Esophagus squamous epithelium (tissue), 5 donors: ENCODE data around the gene SLC35E1. TPM values are rescaled to one million over a fixed set of nuclear protein-coding genes. Genes with fewer than 3 reads are reported as not detected.

ENCODE experiments used
- DNase-seq: peaks from one replicate; lab custom pipeline; 2025; lab: John Stamatoyannopoulos, UW
- H3K27ac ChIP-seq, 4 donors: fragments of 200-600 bp; sonication (generic); one replicate each; pipeline ENCODE4 v1.5.1; 2016 to 2019; ENCODE audit warnings: mild to moderate bottlenecking in 1 of 4
- H3K27me3 ChIP-seq, 4 donors: fragments of 200-600 bp; sonication (generic); 1 replicate in 3 of 4; 2 replicates in 1 of 4; pipeline versions ENCODE4 v1.5.1 to v1.6.0; 2017 to 2021; ENCODE audit warnings: antibody characterized with exemption in 1 of 4
- H3K36me3 ChIP-seq, 3 donors: fragments of 200-600 bp; sonication (generic); one replicate each; pipeline ENCODE4 v1.5.1; 2016 to 2019
- H3K4me1 ChIP-seq, 3 donors: fragments of 200-600 bp; sonication (generic); one replicate each; pipeline ENCODE4 v1.5.1; 2017 to 2019
- H3K4me3 ChIP-seq, 4 donors: fragments of 200-600 bp; sonication (generic); 1 replicate in 3 of 4; 2 replicates in 1 of 4; pipeline ENCODE4 v1.5.1; 2016 to 2019; ENCODE audit warnings: mild to moderate bottlenecking in 2 of 4, moderate library complexity in 1 of 4
- H3K9me3 ChIP-seq, 3 donors: fragments of 200-600 bp; sonication (generic); one replicate each; pipeline ENCODE4 v1.5.1; 2016 to 2019
- CTCF ChIP-seq, 6 experiments: fragments of 450-650 bp in 4 of 6; fragments of 200-600 bp in 2 of 6; sonication (generic) in 2 of 6; IDR thresholded peaks; one replicate each; pipeline ENCODE4 v1.5.1; 2016 to 2019; ENCODE audit warnings: antibody characterized with exemption in 6 of 6, mild to moderate bottlenecking in 4 of 6, moderate library complexity in 4 of 6
- POLR2A ChIP-seq, 4 donors: fragments of 450-650 bp; IDR thresholded peaks; one replicate each; pipeline ENCODE4 v1.6.1; 2017; ENCODE audit warnings: antibody characterized with exemption in 4 of 4, mild to moderate bottlenecking in 4 of 4, moderate library complexity in 3 of 4
- WGBS, 2 donors: methylation state at CpG; one replicate each; pipeline ENCODE4 v1.1.5; 2018; 5-methylcytosine and 5-hydroxymethylcytosine counted together
- intact Hi-C: fragments of 100-400 bp; cut with DNase I; formaldehyde crosslinking; loops from one replicate; pipeline ENCODE4 v1.15.0; 2022
- total RNA-seq, 4 donors: library from RNA; depleted of rRNA; stranded (reverse); fragments of >200 nt; gene quantifications; one replicate each; pipeline ENCODE4 v1.1.0, GENCODE V29; 2016
- donor health status: DM: yes; HTN: yes; CAD: no.

Gene SLC35E1
- total RNA-seq, 4 donors from 2014 or later, result 22.6 to 29.4 (median 25.3) TPM

- Histone ChIP-seq H3K27me3 (no peaks in the 10 kb centered on the region), H3K36me3 (peaks cover 63 to 100% (median 85%) of the 10 kb centered on the region in 3 donors), H3K9me3 (no peaks in the 10 kb centered on the region), H3K4me1 (peaks cover 0 to 9% (median 0%) of the 10 kb centered on the region in 3 donors), H3K27ac (no peak overlapping the region), H3K4me3 (no peak overlapping the region)
- no peak for DNase-seq
- no peak for TF ChIP-seq POLR2A (IDR thresholded peaks at IDR 0.05)
- WGBS, 2 donors, result 93 to 100% methylated on average over 1 to 2 of the region's 29 CpGs
- intact Hi-C loops, result no loop called here
These were observed 46.3 kb downstream of the SLC35E1 start for GRCh38 chr19:16525751-16526481.

- 93 to 94% methylated on average over 6 to 17 of the region's 54 CpGs for WGBS, 2 donors
- peaks cover 63 to 100% (median 82%) of the 10 kb centered on the region in 3 donors for H3K36me3 ChIP-seq
- DNase-seq, result no peak
- H3K27ac ChIP-seq, result no peak overlapping the region
- no peaks in the 10 kb centered on the region for H3K27me3 ChIP-seq
- no peak for TF ChIP-seq CTCF (IDR thresholded peaks at IDR 0.05)
- no peak for TF ChIP-seq POLR2A (IDR thresholded peaks at IDR 0.05)
- intact Hi-C loops, result no loop called here
- no peaks in the 10 kb centered on the region for H3K9me3 ChIP-seq
- peaks cover 0 to 9% (median 0%) of the 10 kb centered on the region in 3 donors for H3K4me1 ChIP-seq
- no peak overlapping the region for H3K4me3 ChIP-seq
These were observed 47.1 kb downstream of the SLC35E1 start for GRCh38 chr19:16524991-16525734.

- H3K9me3 ChIP-seq, result no peaks in the 10 kb centered on the region
- intact Hi-C loops, result no loop called here
- no peak overlapping the region for H3K27ac ChIP-seq
- H3K4me3 ChIP-seq, result no peak overlapping the region
- H3K27me3 ChIP-seq, result no peaks in the 10 kb centered on the region
- 92 to 95% methylated on average over 8 to 17 of the region's 25 CpGs for WGBS, 2 donors
- H3K4me1 ChIP-seq, result peaks cover 0 to 9% (median 0%) of the 10 kb centered on the region in 3 donors
- TF ChIP-seq CTCF (IDR thresholded peaks at IDR 0.05) (no peak), POLR2A (IDR thresholded peaks at IDR 0.05) (no peak)
- peaks cover 66 to 100% (median 83%) of the 10 kb centered on the region in 3 donors for H3K36me3 ChIP-seq
- no peak for DNase-seq
These were observed 49.4 kb downstream of the SLC35E1 start for GRCh38 chr19:16522559-16523377.

GRCh38 chr19:16521715-16522289 lies 50.4 kb downstream of the SLC35E1 start:
- Histone ChIP-seq H3K27me3 (no peaks in the 10 kb centered on the region), H3K4me1 (peaks cover 0 to 2% (median 0%) of the 10 kb centered on the region in 3 donors), H3K27ac (no peak overlapping the region), H3K36me3 (peaks cover 67 to 100% (median 83%) of the 10 kb centered on the region in 3 donors), H3K9me3 (no peaks in the 10 kb centered on the region), H3K4me3 (no peak overlapping the region)
- no peak for DNase-seq
- intact Hi-C loops, result no loop called here
- no peak for TF ChIP-seq POLR2A (IDR thresholded peaks at IDR 0.05)
- no peak for TF ChIP-seq CTCF (IDR thresholded peaks at IDR 0.05)
- 91 to 96% methylated on average over 6 to 9 of the region's 10 CpGs for WGBS, 2 donors

- Histone ChIP-seq H3K9me3 (no peaks in the 10 kb centered on the region), H3K4me3 (no peak overlapping the region), H3K27ac (no peak overlapping the region), H3K4me1 (no peaks in the 10 kb centered on the region), H3K36me3 (peaks cover 66 to 100% (median 77%) of the 10 kb centered on the region in 3 donors), H3K27me3 (no peaks in the 10 kb centered on the region)
- TF ChIP-seq POLR2A (IDR thresholded peaks at IDR 0.05), result no peak
- no peak for TF ChIP-seq CTCF (IDR thresholded peaks at IDR 0.05)
- WGBS, 2 donors, result 30% methylated on average over 2 of the region's 18 CpGs; no CpG with 5 or more reads in 1 of the 2 donors
- DNase-seq, result no peak
- intact Hi-C loops, result no loop called here
These were observed 51.1 kb downstream of the SLC35E1 start for GRCh38 chr19:16520986-16521624.
